K562 (cell line): ENCODE measurements around the gene EBF4. TPM values are rescaled to one million over a fixed set of nuclear protein-coding genes. Genes with fewer than 3 reads are reported as not detected.

Experiments used
- ATAC-seq: fragments of 200-7000 bp; cut with Tn5 transposase; 3 replicates; pipeline ENCODE4 v1.9.1; 2020; ENCODE audit warnings: moderate library complexity
- BruUV-seq: library from RNA; stranded (reverse); fragments of 400-500 nt; replicated peaks from 2 replicates; lab custom pipeline; 2021; lab: Mats Ljungman, UMichigan
- CTCF ChIA-PET: fragments of 300-600 bp; formaldehyde crosslinking; extraction: SDS; loops from one replicate; lab custom pipeline; 2021; ENCODE audit warnings: low intra/inter-chr PET ratio; lab: Yijun Ruan, JAX
- POLR2A ChIA-PET: fragments of 300-600, 350-650 bp; sonication (Branson Sonifier 250); formaldehyde crosslinking; extraction: SDS; loops from one replicate; lab custom pipeline; 2021; ENCODE audit warnings: antibody characterized with exemption, inconsistent platforms; lab: Yijun Ruan, JAX
- DNase-seq, 4 experiments: peaks; one replicate each; pipeline versions ENCODE4 v3.0.0 to v3.0.0-alpha.2; 2011 to 2018; ENCODE audit warnings: low spot score in 3 of 4, mixed read lengths in 3 of 4; ENCODE audit errors: extremely low read depth in 1 of 4
- FAIRE-seq: peaks from 2 replicates; lab custom pipeline; 2011; peaks lifted over from hg19 to GRCh38; lab: Jason Lieb, UNC
- H2AFZ ChIP-seq: 2 replicates; pipeline ENCODE4 v1.6.0; 2011; ENCODE audit warnings: low read depth, low read length, control low read depth, inconsistent platforms
- H3K27ac ChIP-seq: fragments of 200-600 bp; 3 replicates; pipeline ENCODE4 v1.8.0; 2011; ENCODE audit warnings: low read depth, mild to moderate bottlenecking, control low read depth, inconsistent platforms, low read length, moderate library complexity, mixed read lengths; ENCODE audit errors: extremely low read depth
- H3K27me3 ChIP-seq, 2 experiments: fragments of 300-600 bp in 1 of 2; 2 replicates in 1 of 2; 3 replicates in 1 of 2; pipeline versions ENCODE4 v1.6.0 to v1.8.0; 2011; ENCODE audit warnings: inconsistent platforms in 2 of 2, low read length in 2 of 2, mild to moderate bottlenecking in 1 of 2, mixed read lengths in 1 of 2, moderate library complexity in 1 of 2; ENCODE audit not compliant: control insufficient read depth in 2 of 2, insufficient read depth in 2 of 2
- H3K36me3 ChIP-seq: fragments of 300-600 bp; 3 replicates; pipeline ENCODE4 v1.8.0; 2011; ENCODE audit warnings: mild to moderate bottlenecking, low read length, inconsistent platforms; ENCODE audit not compliant: control insufficient read depth, insufficient read depth
- H3K4me1 ChIP-seq, 2 experiments: fragments of 200-600 bp in 1 of 2; replicated peaks in 1 of 2; 2 replicates in 1 of 2; 3 replicates in 1 of 2; pipeline versions ENCODE4 v1.5.1 to v1.8.0; 2011; ENCODE audit warnings: inconsistent platforms in 2 of 2, low read length in 2 of 2, mild to moderate bottlenecking in 1 of 2, mixed read lengths in 1 of 2, moderate library complexity in 1 of 2; ENCODE audit not compliant: control insufficient read depth in 2 of 2, insufficient read depth in 2 of 2
- H3K4me2 ChIP-seq: 2 replicates; pipeline ENCODE4 v1.6.1; 2011; ENCODE audit warnings: low read length, control low read depth, inconsistent platforms, mixed read lengths; ENCODE audit not compliant: insufficient read depth
- H3K4me3 ChIP-seq: fragments of 200-600 bp; sonication (generic), shearing (Covaris generic); 2 replicates; pipeline ENCODE4 v1.5.1; 2016; ENCODE audit warnings: control low read depth, inconsistent platforms
- H3K79me2 ChIP-seq: fragments of 200-600 bp; 3 replicates; pipeline ENCODE4 v1.8.0; 2011; ENCODE audit warnings: low read length, inconsistent platforms; ENCODE audit not compliant: control insufficient read depth, insufficient read depth
- H3K9ac ChIP-seq, 2 experiments: 2 replicates each; pipeline versions ENCODE4 v1.6.0 to v1.6.1; 2011; ENCODE audit warnings: low read depth in 2 of 2, low read length in 2 of 2, control low read depth in 1 of 2, inconsistent platforms in 1 of 2, mild to moderate bottlenecking in 1 of 2, mixed read lengths in 1 of 2; ENCODE audit not compliant: insufficient read depth in 1 of 2
- H3K9me1 ChIP-seq: one replicate; pipeline ENCODE4 v1.6.0; 2011; ENCODE audit warnings: inconsistent platforms, mild to moderate bottlenecking, low read length, moderate library complexity; ENCODE audit not compliant: control insufficient read depth, insufficient read depth
- H3K9me3 ChIP-seq: replicated peaks from 2 replicates; pipeline ENCODE4 v1.5.1; 2011; ENCODE audit warnings: low read depth, low read length, inconsistent platforms; ENCODE audit not compliant: control insufficient read depth, insufficient read depth
- H4K20me1 ChIP-seq: replicated peaks from 2 replicates; pipeline ENCODE4 v1.6.1; 2011; ENCODE audit warnings: low read length, inconsistent platforms, mixed read lengths; ENCODE audit not compliant: control insufficient read depth, insufficient read depth
- E2F5 ChIP-seq: sonication (generic); formaldehyde crosslinking; IDR thresholded peaks from 2 replicates; pipeline ENCODE4 v1.8.0; 2022; ENCODE audit warnings: mild to moderate bottlenecking, missing genetic modification reagents
- GTF3C2 ChIP-seq: IDR thresholded peaks from 3 replicates; pipeline ENCODE4 v1.6.1; 2011; ENCODE audit warnings: borderline replicate concordance, mild to moderate bottlenecking, moderate library complexity; ENCODE audit not compliant: insufficient read length; ENCODE audit errors: extremely low read depth
- RUNX1 ChIP-seq: sonication (generic); IDR thresholded peaks from 2 replicates; pipeline ENCODE4 v1.6.1; 2016; ENCODE audit warnings: antibody characterized with exemption, low read depth
- THAP7 ChIP-seq: fragments of 250-450 bp; sonication (Bioruptor Pico); IDR thresholded peaks from 2 replicates; pipeline ENCODE4 v1.5.0; 2021
- ZFX ChIP-seq: sonication (generic); formaldehyde crosslinking; IDR thresholded peaks from 2 replicates; pipeline ENCODE4 v1.8.0; 2022; ENCODE audit warnings: mild to moderate bottlenecking, missing genetic modification reagents, moderate library complexity
- WGBS: fragments of 100-300 bp; shearing (Covaris generic); methylation state at CpG from one replicate; pipeline ENCODE4 v1.1.6; 2016; ENCODE audit warnings: low coverage, mixed read lengths; ENCODE audit not compliant: insufficient coverage; ENCODE audit errors: missing lambda C conversion rate; 5-methylcytosine and 5-hydroxymethylcytosine counted together
- in situ Hi-C: fragments of 300-500 bp; cut with MboI; formaldehyde crosslinking; loops from 4 replicates; pipeline ENCODE4 v1.15.0; 2018; ENCODE audit warnings: inconsistent platforms, mixed read lengths
- intact Hi-C: fragments of 100-400 bp; cut with micrococcal nuclease; formaldehyde crosslinking; loops from 2 replicates; pipeline ENCODE4 v1.14.2; 2022
- polyA plus RNA-seq, 8 experiments: library from polyadenylated mRNA; depleted of rRNA in 4 of 8; stranded (reverse) in 5 of 8; unstranded in 3 of 8; fragments of >200 nt; fragmentation: Nextera tagmentation in 2 of 8; fragmentation: Illumina TruSeq in 1 of 8; extraction: Ambion mirVana in 2 of 8; extraction: Trizol in 1 of 8; gene quantifications; 2 replicates each; pipeline versions ENCODE4 v1.2.1 to v1.2.3, GENCODE V29; 2011 to 2014; ENCODE audit warnings: inconsistent platforms in 1 of 8, missing spikeins in 1 of 8
- total RNA-seq, 7 experiments: library from RNA; depleted of rRNA in 6 of 7; stranded (reverse); fragments of >200 nt in 6 of 7; fragmentation: Illumina TruSeq in 2 of 7; extraction: Trizol in 2 of 7; gene quantifications; 2 replicates each; pipeline versions ENCODE4 v1.2.1 to v1.2.3, GENCODE V29; 2011 to 2021; ENCODE audit warnings: low replicate concordance in 1 of 7
- TF ChIP-seq, protein P1 (sequence below): sonication (generic); formaldehyde crosslinking; IDR thresholded peaks from 2 replicates; pipeline ENCODE4 v1.8.1; 2022; ENCODE audit warnings: missing genetic modification reagents
- TF ChIP-seq, protein P2 (sequence below), 2 experiments: fragments of 450-650 bp in 1 of 2; IDR thresholded peaks; 2 replicates each; pipeline ENCODE4 v1.6.1; 2011 to 2017; ENCODE audit warnings: low read depth in 2 of 2, antibody characterized with exemption in 1 of 2, borderline replicate concordance in 1 of 2, low read length in 1 of 2, mild to moderate bottlenecking in 1 of 2, mixed read lengths in 1 of 2; ENCODE audit not compliant: control insufficient read depth in 1 of 2
- TF ChIP-seq, protein P3 (sequence below): sonication (generic); formaldehyde crosslinking; IDR thresholded peaks from 2 replicates; pipeline ENCODE4 v1.9.0; 2022; ENCODE audit warnings: mild to moderate bottlenecking, missing genetic modification reagents

Gene EBF4
- total and polyA plus RNA-seq, 9 of the 15 experiments (the other 6 are each of a cell fraction or from before 2014, with no cell fraction given) = 0.09 TPM; not detected in 8

DNA sequence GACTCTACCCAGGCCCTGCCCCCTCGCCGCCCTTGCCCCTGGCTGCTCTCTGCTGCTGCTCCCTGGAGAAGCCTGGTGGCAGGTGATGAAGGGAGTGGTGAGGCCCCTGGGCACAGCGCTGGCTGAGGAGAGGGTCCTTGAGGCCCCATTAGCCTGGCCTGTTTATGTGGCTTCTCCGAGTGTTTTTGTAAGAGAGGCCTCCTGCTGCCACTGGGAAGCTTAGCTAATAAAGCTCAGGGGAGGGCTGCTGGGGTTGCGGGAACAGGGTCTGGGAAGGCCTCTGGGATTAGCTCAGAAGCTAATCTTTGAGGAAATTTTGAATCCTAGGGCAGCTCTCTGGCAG, 15.5 kb downstream of the EBF4 start:
- no peaks in the 10 kb centered on the region for H3K36me3 ChIP-seq
- in situ Hi-C loops (no loop called here), intact Hi-C loops (no loop called here)
- H2AFZ ChIP-seq = no peak overlapping the region
- no peaks in the 10 kb centered on the region for H3K9me1 ChIP-seq
- H3K79me2 ChIP-seq = no peaks in the 10 kb centered on the region
- no peaks in the 10 kb centered on the region for H3K4me1 ChIP-seq
- DNase-seq (no peak), ATAC-seq (no peak), FAIRE-seq (no peak)
- no peaks in the 10 kb centered on the region for H3K9me3 ChIP-seq
- H3K27me3 ChIP-seq = peaks cover 2 to 42% of the 10 kb centered on the region in 2 experiments; a peak in 2 of 5 replicates
- 0% methylated on average over 3 of the region's 5 CpGs for whole genome bisulfite sequencing
- H3K4me3 ChIP-seq = no peak overlapping the region
- TF ChIP-seq E2F5 (CRISPR knock-in tag) (no peak), GTF3C2 (no peak), RUNX1 (no peak), THAP7 (CRISPR knock-in tag) (no peak), ZFX (CRISPR knock-in tag) (no peak)
- TF ChIP-seq, protein P1, sequence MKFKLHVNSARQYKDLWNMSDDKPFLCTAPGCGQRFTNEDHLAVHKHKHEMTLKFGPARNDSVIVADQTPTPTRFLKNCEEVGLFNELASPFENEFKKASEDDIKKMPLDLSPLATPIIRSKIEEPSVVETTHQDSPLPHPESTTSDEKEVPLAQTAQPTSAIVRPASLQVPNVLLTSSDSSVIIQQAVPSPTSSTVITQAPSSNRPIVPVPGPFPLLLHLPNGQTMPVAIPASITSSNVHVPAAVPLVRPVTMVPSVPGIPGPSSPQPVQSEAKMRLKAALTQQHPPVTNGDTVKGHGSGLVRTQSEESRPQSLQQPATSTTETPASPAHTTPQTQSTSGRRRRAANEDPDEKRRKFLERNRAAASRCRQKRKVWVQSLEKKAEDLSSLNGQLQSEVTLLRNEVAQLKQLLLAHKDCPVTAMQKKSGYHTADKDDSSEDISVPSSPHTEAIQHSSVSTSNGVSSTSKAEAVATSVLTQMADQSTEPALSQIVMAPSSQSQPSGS = no peak
- TF ChIP-seq, protein P2, sequence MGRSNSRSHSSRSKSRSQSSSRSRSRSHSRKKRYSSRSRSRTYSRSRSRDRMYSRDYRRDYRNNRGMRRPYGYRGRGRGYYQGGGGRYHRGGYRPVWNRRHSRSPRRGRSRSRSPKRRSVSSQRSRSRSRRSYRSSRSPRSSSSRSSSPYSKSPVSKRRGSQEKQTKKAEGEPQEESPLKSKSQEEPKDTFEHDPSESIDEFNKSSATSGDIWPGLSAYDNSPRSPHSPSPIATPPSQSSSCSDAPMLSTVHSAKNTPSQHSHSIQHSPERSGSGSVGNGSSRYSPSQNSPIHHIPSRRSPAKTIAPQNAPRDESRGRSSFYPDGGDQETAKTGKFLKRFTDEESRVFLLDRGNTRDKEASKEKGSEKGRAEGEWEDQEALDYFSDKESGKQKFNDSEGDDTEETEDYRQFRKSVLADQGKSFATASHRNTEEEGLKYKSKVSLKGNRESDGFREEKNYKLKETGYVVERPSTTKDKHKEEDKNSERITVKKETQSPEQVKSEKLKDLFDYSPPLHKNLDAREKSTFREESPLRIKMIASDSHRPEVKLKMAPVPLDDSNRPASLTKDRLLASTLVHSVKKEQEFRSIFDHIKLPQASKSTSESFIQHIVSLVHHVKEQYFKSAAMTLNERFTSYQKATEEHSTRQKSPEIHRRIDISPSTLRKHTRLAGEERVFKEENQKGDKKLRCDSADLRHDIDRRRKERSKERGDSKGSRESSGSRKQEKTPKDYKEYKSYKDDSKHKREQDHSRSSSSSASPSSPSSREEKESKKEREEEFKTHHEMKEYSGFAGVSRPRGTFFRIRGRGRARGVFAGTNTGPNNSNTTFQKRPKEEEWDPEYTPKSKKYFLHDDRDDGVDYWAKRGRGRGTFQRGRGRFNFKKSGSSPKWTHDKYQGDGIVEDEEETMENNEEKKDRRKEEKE (IDR thresholded peaks at IDR 0.05; ENCODE audit: borderline replicate concordance in 1 of 2, control insufficient read depth in 1 of 2, low read depth in 2 of 2, low read length in 1 of 2) = no peak
- TF ChIP-seq, protein P3, sequence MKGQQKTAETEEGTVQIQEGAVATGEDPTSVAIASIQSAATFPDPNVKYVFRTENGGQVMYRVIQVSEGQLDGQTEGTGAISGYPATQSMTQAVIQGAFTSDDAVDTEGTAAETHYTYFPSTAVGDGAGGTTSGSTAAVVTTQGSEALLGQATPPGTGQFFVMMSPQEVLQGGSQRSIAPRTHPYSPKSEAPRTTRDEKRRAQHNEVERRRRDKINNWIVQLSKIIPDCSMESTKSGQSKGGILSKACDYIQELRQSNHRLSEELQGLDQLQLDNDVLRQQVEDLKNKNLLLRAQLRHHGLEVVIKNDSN (CRISPR knock-in tag) = no peak
- H4K20me1 ChIP-seq = no peaks in the 10 kb centered on the region
- no peak overlapping the region for H3K9ac ChIP-seq
- CTCF ChIA-PET = no interaction called here
- POLR2A ChIA-PET = interaction anchor here (0.6 to 2.0 kb wide), 5 partner anchors 10 to 132 kb away, joined by 3 to 5 read pairs (median 3); no protein-coding TSS in a partner anchor
- no peak overlapping the region for H3K4me2 ChIP-seq
- H3K27ac ChIP-seq = no peak overlapping the region
- BruUV-seq = no TSS peak
